A549 (cell line): ENCODE data around the gene LMF1.

Source experiments
- FOXS1 ChIP-seq: fragments of 250-450 bp; sonication (Bioruptor Pico); IDR thresholded peaks from 2 replicates; pipeline ENCODE4 v1.5.0; 2020; ENCODE audit warnings: mild to moderate bottlenecking, moderate library complexity
- POLR2A ChIP-seq: IDR thresholded peaks from 2 replicates; pipeline ENCODE4 v1.6.1; 2012; ENCODE audit warnings: mild to moderate bottlenecking, low read length
- RFX5 ChIP-seq: fragments of 450-650 bp; IDR thresholded peaks from 2 replicates; pipeline ENCODE4 v1.7.1; 2014; ENCODE audit warnings: antibody characterized with exemption, mild to moderate bottlenecking, moderate library complexity
- TF ChIP-seq, protein P1 (sequence below): fragments of >200 bp; sonication (Bioruptor Twin); formaldehyde crosslinking; IDR thresholded peaks from 3 replicates; pipeline ENCODE4 v1.5.1; 2016

GRCh38 chr16:975291-975690, 4.5 kb upstream of the LMF1 start:
- TF ChIP-seq, protein P1, sequence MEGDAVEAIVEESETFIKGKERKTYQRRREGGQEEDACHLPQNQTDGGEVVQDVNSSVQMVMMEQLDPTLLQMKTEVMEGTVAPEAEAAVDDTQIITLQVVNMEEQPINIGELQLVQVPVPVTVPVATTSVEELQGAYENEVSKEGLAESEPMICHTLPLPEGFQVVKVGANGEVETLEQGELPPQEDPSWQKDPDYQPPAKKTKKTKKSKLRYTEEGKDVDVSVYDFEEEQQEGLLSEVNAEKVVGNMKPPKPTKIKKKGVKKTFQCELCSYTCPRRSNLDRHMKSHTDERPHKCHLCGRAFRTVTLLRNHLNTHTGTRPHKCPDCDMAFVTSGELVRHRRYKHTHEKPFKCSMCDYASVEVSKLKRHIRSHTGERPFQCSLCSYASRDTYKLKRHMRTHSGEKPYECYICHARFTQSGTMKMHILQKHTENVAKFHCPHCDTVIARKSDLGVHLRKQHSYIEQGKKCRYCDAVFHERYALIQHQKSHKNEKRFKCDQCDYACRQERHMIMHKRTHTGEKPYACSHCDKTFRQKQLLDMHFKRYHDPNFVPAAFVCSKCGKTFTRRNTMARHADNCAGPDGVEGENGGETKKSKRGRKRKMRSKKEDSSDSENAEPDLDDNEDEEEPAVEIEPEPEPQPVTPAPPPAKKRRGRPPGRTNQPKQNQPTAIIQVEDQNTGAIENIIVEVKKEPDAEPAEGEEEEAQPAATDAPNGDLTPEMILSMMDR: no peak
- TF ChIP-seq RFX5 (no peak), FOXS1 (no peak), POLR2A (no peak)
